H9 (cell line): ENCODE results near the gene OR2AG2. TPM values are rescaled to one million over a fixed set of nuclear protein-coding genes. Genes with fewer than 3 reads are reported as not detected.
"Not testable (repeated sequence)": the region's sequence is repeated elsewhere in the genome, so short reads cannot be mapped to it uniquely, and the experiment has no call there.

Experiments used
- DNase-seq: peaks from one replicate; pipeline ENCODE4 v3.0.0-alpha.2; 2017
- H2AFZ ChIP-seq: one replicate; pipeline ENCODE4 v1.6.1; 2013; ENCODE audit warnings: mild to moderate bottlenecking, low read length, control low read depth, moderate library complexity
- H2AK5ac ChIP-seq: 2 replicates; pipeline ENCODE4 v1.6.1; 2013; ENCODE audit warnings: low read length, control low read depth, mixed read lengths; ENCODE audit not compliant: insufficient read length
- H2BK120ac ChIP-seq: one replicate; pipeline ENCODE4 v1.6.1; 2013; ENCODE audit warnings: low read depth, mild to moderate bottlenecking, low read length, control low read depth, inconsistent platforms; ENCODE audit not compliant: poor library complexity, severe bottlenecking
- H2BK12ac ChIP-seq: 2 replicates; pipeline ENCODE4 v1.6.1; 2013; ENCODE audit warnings: low read length, control low read depth, mixed read lengths, low read depth; ENCODE audit not compliant: insufficient read length
- H2BK15ac ChIP-seq: 2 replicates; pipeline ENCODE4 v1.6.1; 2013; ENCODE audit warnings: low read depth, low read length, control low read depth
- H2BK20ac ChIP-seq: one replicate; pipeline ENCODE4 v1.6.1; 2013; ENCODE audit warnings: low read depth, mild to moderate bottlenecking, low read length, control low read depth, inconsistent platforms; ENCODE audit not compliant: poor library complexity, severe bottlenecking
- H2BK5ac ChIP-seq: 2 replicates; pipeline ENCODE4 v1.6.1; 2013; ENCODE audit warnings: low read length, control low read depth, mixed read lengths; ENCODE audit not compliant: insufficient read length
- H3K14ac ChIP-seq: 2 replicates; pipeline ENCODE4 v1.6.1; 2013; ENCODE audit warnings: low read length, control low read depth; ENCODE audit not compliant: insufficient read depth
- H3K18ac ChIP-seq: 2 replicates; pipeline ENCODE4 v1.6.1; 2013; ENCODE audit warnings: low read depth, mild to moderate bottlenecking, mixed read lengths, low read length, control low read depth; ENCODE audit not compliant: insufficient read length
- H3K23ac ChIP-seq: 2 replicates; pipeline ENCODE4 v1.6.1; 2013; ENCODE audit warnings: low read length, control low read depth, mixed read lengths, low read depth; ENCODE audit not compliant: insufficient read length
- H3K23me2 ChIP-seq: 2 replicates; pipeline ENCODE4 v1.6.1; 2013; ENCODE audit warnings: low read depth, mild to moderate bottlenecking, mixed read lengths, low read length, control low read depth; ENCODE audit not compliant: insufficient read length, poor library complexity, severe bottlenecking
- H3K27ac ChIP-seq: 2 replicates; pipeline ENCODE4 v1.5.1; 2013; ENCODE audit warnings: low read length, control low read depth, mixed read lengths, low read depth; ENCODE audit not compliant: insufficient read length
- H3K27me3 ChIP-seq: 2 replicates; pipeline ENCODE4 v1.6.1; 2013; ENCODE audit warnings: low read length, control low read depth, inconsistent platforms; ENCODE audit not compliant: insufficient read depth
- H3K4ac ChIP-seq: 2 replicates; pipeline ENCODE4 v1.6.1; 2013; ENCODE audit warnings: low read depth, mild to moderate bottlenecking, control low read depth, inconsistent platforms, low read length, moderate library complexity
- H3K4me1 ChIP-seq: 2 replicates; pipeline ENCODE4 v1.6.1; 2013; ENCODE audit warnings: low read length, control low read depth, inconsistent platforms; ENCODE audit not compliant: insufficient read depth
- H3K4me2 ChIP-seq: 2 replicates; pipeline ENCODE4 v1.6.1; 2013; ENCODE audit warnings: low read length, control low read depth, mixed read lengths; ENCODE audit not compliant: insufficient read length, insufficient read depth
- H3K56ac ChIP-seq: 2 replicates; pipeline ENCODE4 v1.6.1; 2013; ENCODE audit warnings: low read depth, mild to moderate bottlenecking, mixed read lengths, low read length, control low read depth; ENCODE audit not compliant: insufficient read length
- H3K79me1 ChIP-seq: 2 replicates; pipeline ENCODE4 v1.6.1; 2013; ENCODE audit warnings: low read depth, mild to moderate bottlenecking, moderate library complexity, low read length, control low read depth, inconsistent platforms; ENCODE audit not compliant: insufficient read depth, poor library complexity, severe bottlenecking
- H3K79me2 ChIP-seq: 2 replicates; pipeline ENCODE4 v1.6.1; 2013; ENCODE audit warnings: low read length, control low read depth, inconsistent platforms; ENCODE audit not compliant: insufficient read depth
- H3K9ac ChIP-seq: 2 replicates; pipeline ENCODE4 v1.6.1; 2013; ENCODE audit warnings: low read length, control low read depth, mixed read lengths; ENCODE audit not compliant: insufficient read length; ENCODE audit errors: extremely low read depth
- H3K9me3 ChIP-seq: one replicate; pipeline ENCODE4 v1.6.1; 2013; ENCODE audit warnings: low read depth, low read length, inconsistent platforms; ENCODE audit not compliant: control insufficient read depth
- H3T11ph ChIP-seq: one replicate; pipeline ENCODE4 v1.6.1; 2013; ENCODE audit warnings: mild to moderate bottlenecking, low read length, control low read depth, inconsistent platforms
- H4K20me1 ChIP-seq: one replicate; pipeline ENCODE4 v1.6.1; 2013; ENCODE audit not compliant: control insufficient read depth, insufficient read length, insufficient read depth
- H4K5ac ChIP-seq: 2 replicates; pipeline ENCODE4 v1.6.1; 2013; ENCODE audit warnings: low read depth, mild to moderate bottlenecking, mixed read lengths, low read length, control low read depth; ENCODE audit not compliant: insufficient read length
- H4K8ac ChIP-seq: replicated peaks from 2 replicates; pipeline ENCODE4 v1.6.1; 2013; ENCODE audit warnings: low read length, control low read depth, mixed read lengths, low read depth; ENCODE audit not compliant: insufficient read length
- H4K91ac ChIP-seq: 2 replicates; pipeline ENCODE4 v1.6.1; 2013; ENCODE audit warnings: low read depth, mild to moderate bottlenecking, moderate library complexity, mixed read lengths, low read length, control low read depth; ENCODE audit not compliant: insufficient read length
- H3K27ac Mint-ChIP-seq, 3 experiments: 2 replicates in 2 of 3; 3 replicates in 1 of 3; pipeline ENCODE4 v1.8.0; 2020 to 2021; ENCODE audit warnings: mixed read lengths in 3 of 3, mild to moderate bottlenecking in 1 of 3, moderate library complexity in 1 of 3
- H3K27me3 Mint-ChIP-seq: 2 replicates; pipeline ENCODE4 v1.8.0; 2021; ENCODE audit warnings: low read depth, mild to moderate bottlenecking, moderate library complexity, mixed read lengths
- H3K36me3 Mint-ChIP-seq, 3 experiments: 2 replicates in 2 of 3; 3 replicates in 1 of 3; pipeline ENCODE4 v1.8.0; 2020 to 2021; ENCODE audit warnings: low read depth in 3 of 3, mixed read lengths in 3 of 3; ENCODE audit not compliant: insufficient read depth in 1 of 3
- H3K4me1 Mint-ChIP-seq, 2 experiments: 2 replicates each; pipeline ENCODE4 v1.8.0; 2020; ENCODE audit warnings: mixed read lengths in 2 of 2
- H3K4me3 Mint-ChIP-seq, 2 experiments: 2 replicates in 1 of 2; 3 replicates in 1 of 2; pipeline ENCODE4 v1.8.0; 2020 to 2021; ENCODE audit warnings: mild to moderate bottlenecking in 2 of 2, mixed read lengths in 2 of 2, moderate library complexity in 1 of 2
- H3K9me3 Mint-ChIP-seq, 2 experiments: 2 replicates in 1 of 2; 3 replicates in 1 of 2; pipeline ENCODE4 v1.8.0; 2020; ENCODE audit warnings: mild to moderate bottlenecking in 2 of 2, mixed read lengths in 2 of 2, moderate library complexity in 1 of 2
- CTCF ChIP-seq: fragments of 200-600 bp; sonication (generic); conservative IDR thresholded peaks from 3 replicates; pipeline ENCODE4 v1.8.0; 2021; ENCODE audit warnings: antibody characterized with exemption, mild to moderate bottlenecking
- WGBS: extraction: QIAGEN DNeasy Blood & Tissue Kit; methylation state at CpG from one replicate; pipeline ENCODE4 v1.1.7; 2013; ENCODE audit warnings: missing lambda C conversion rate, low lambda C conversion rate, mixed read lengths; ENCODE audit not compliant: insufficient read length; ENCODE audit errors: extremely low coverage; 5-methylcytosine and 5-hydroxymethylcytosine counted together
- total RNA-seq: library from RNA; stranded (reverse); gene quantifications from 2 replicates; pipeline ENCODE4 v1.2.1, GENCODE V29; 2021

OR2AG2 gene
- total RNA-seq, 1 experiment from 2014 or later: 0.33 TPM

DNA sequence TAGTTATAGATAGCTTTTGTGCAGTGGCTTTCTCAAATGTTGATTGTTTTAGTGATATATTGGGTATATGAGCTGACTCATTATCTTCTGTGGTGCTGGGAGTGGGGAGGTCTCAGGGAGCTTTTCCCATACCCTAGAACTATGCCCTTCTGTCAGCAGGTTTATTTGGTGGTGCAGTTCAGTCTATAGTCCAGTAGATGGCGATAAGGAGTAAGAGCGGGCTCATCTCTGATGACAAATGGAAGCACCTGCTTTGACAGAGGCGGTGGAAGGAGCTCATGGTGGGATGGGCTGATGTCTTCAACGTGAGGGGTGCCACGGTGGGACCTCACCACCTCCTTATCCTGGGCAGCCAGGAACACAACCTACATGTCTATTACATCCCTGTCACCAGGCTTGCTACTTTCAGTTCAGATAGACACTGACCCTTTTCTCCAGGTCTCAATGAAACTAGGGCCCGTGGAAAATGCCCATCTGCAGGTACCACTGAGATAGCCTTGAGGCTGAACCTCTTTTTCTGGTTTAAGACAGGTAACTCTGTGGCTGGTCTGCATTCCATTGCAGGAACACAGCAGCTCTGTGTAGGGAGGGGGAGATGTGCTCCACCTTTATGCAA lies 40.7 kb upstream of the OR2AG2 start:
- no peaks in the 10 kb centered on the region for H4K20me1 ChIP-seq
- no peak overlapping the region for H3K27ac ChIP-seq
- Mint-ChIP-seq H3K36me3 (no peaks in the 10 kb centered on the region; a peak in 1 of 7 replicates), H3K27me3 (no peaks in the 10 kb centered on the region; the same call in 1 of the 2 replicates), H3K9me3 (no peaks in the 10 kb centered on the region; a peak in 1 of 5 replicates), H3K27ac (no peak overlapping the region), H3K4me3 (no peak overlapping the region), H3K4me1 (peaks cover 6 to 12% of the 10 kb centered on the region in 2 experiments)
- H2BK20ac ChIP-seq: no peak overlapping the region
- DNase-seq: peak; percentile 52
- H2AFZ ChIP-seq: no peak overlapping the region
- no peak overlapping the region for H2BK12ac ChIP-seq
- no peak overlapping the region for H3K14ac ChIP-seq
- no peak overlapping the region for H3K18ac ChIP-seq
- H3K79me1 ChIP-seq: no peaks in the 10 kb centered on the region
- no peak overlapping the region for H2AK5ac ChIP-seq
- no peak overlapping the region for H2BK120ac ChIP-seq
- H3K56ac ChIP-seq: no peak overlapping the region
- no peak overlapping the region for H3K4ac ChIP-seq
- no peak overlapping the region for H4K8ac ChIP-seq
- no peaks in the 10 kb centered on the region for H3K4me1 ChIP-seq
- H2BK5ac ChIP-seq: no peak overlapping the region
- no peaks in the 10 kb centered on the region for H3K27me3 ChIP-seq
- no peak overlapping the region for H4K91ac ChIP-seq
- H2BK15ac ChIP-seq: no peak overlapping the region
- TF ChIP-seq CTCF: peak; percentile 91
- H3T11ph ChIP-seq: no peak overlapping the region
- H3K4me2 ChIP-seq: no peak overlapping the region
- no peaks in the 10 kb centered on the region for H3K9me3 ChIP-seq
- H3K23ac ChIP-seq: no peak overlapping the region
- WGBS: no CpG with 5 or more reads among the region's 6 CpGs
- no peak overlapping the region for H4K5ac ChIP-seq
- H3K23me2 ChIP-seq: no peaks in the 10 kb centered on the region
- no peaks in the 10 kb centered on the region for H3K79me2 ChIP-seq
- H3K9ac ChIP-seq: no peak overlapping the region

DNA sequence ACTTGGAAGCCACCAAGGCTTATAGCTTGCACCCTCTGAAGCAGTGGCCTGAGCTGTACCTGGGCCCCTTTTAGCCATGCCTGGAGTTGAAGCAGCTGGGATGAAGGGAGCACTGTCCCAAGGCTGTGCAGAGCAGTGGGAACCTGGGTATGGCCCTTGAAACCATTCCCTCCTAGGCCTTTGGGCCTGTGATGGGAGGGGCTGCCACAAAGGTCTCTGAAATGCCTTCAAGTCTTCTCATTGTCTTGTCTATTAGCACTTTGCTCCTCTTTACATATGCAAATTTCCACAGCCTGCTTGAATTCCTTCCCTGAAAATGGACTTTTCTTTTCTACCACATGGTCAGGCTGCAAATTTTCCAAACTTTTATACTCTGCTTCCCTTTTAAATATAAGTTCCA lies 29.3 kb upstream of the OR2AG2 start:
- H3K4me2 ChIP-seq, H4K8ac ChIP-seq, H3K79me2 ChIP-seq, H3K27me3 ChIP-seq, H3K4me1 ChIP-seq, H3K23me2 ChIP-seq, H2BK20ac ChIP-seq, H2AK5ac ChIP-seq, H3K79me1 ChIP-seq, H4K20me1 ChIP-seq, H3K27ac ChIP-seq, H3K56ac ChIP-seq, H3K9ac ChIP-seq, H3K4ac ChIP-seq, H3T11ph ChIP-seq, H2BK15ac ChIP-seq, H3K18ac ChIP-seq, H3K9me3 ChIP-seq, H2BK5ac ChIP-seq, H2BK120ac ChIP-seq, H2BK12ac ChIP-seq, H3K23ac ChIP-seq, H2AFZ ChIP-seq, H4K91ac ChIP-seq, H3K27me3 Mint-ChIP-seq, H3K14ac ChIP-seq, H4K5ac ChIP-seq: not testable (repeated sequence)
- Mint-ChIP-seq H3K36me3 (peaks cover 0 to 17% (median 14%) of the 10 kb centered on the region in 3 experiments; a peak in 5 of 7 replicates), H3K4me1 (peaks cover 16 to 23% of the 10 kb centered on the region in 2 experiments), H3K27ac (peak overlapping the region; percentile 25 to 86 (median 56); a peak in 6 of 7 replicates), H3K4me3 (peak overlapping the region in 1 of 2 experiments; percentile 16; a peak in 2 of 5 replicates), H3K9me3 (peaks cover 11 to 17% of the 10 kb centered on the region in 2 experiments)
- peak; percentile 74 for DNase-seq
